ENCODE data around the gene C2CD3.

The C2CD3 gene

GRCh38 chr11:73981051-73981805, 189.6 kb downstream of the C2CD3 start:
- TF ChIP-seq CTCF (conservative IDR thresholded peaks at IDR 0.05; ENCODE audit: control insufficient read depth, insufficient read depth, low read depth, low read length), result no peak
- H3K4me3 ChIP-seq (ENCODE audit: control insufficient read depth, low read depth, low read length), result no peak overlapping the region
- no peak for DNase-seq (ENCODE audit: low read depth)

- no peak for TF ChIP-seq CTCF (conservative IDR thresholded peaks at IDR 0.05; ENCODE audit: control insufficient read depth, insufficient read depth, low read depth, low read length)
- no peak for DNase-seq (ENCODE audit: low read depth)
- no peak overlapping the region for H3K4me3 ChIP-seq (ENCODE audit: control insufficient read depth, low read depth, low read length)
Observed at GRCh38 chr11:73980001-73980961, 190.5 kb downstream of the C2CD3 start.

GRCh38 chr11:73978576-73979086, 192.2 kb downstream of the C2CD3 start:
- no peak overlapping the region for H3K4me3 ChIP-seq (ENCODE audit: control insufficient read depth, low read depth, low read length)
- DNase-seq (ENCODE audit: low read depth), result no peak

GRCh38 chr11:73977856-73978519, 192.8 kb downstream of the C2CD3 start:
- no peak for TF ChIP-seq CTCF (conservative IDR thresholded peaks at IDR 0.05; ENCODE audit: control insufficient read depth, insufficient read depth, low read depth, low read length)
- no peak for DNase-seq (ENCODE audit: low read depth)
- no peak overlapping the region for H3K4me3 ChIP-seq (ENCODE audit: control insufficient read depth, low read depth, low read length)

More at GRCh38 chr11:73978576-73979086, 192.2 kb downstream of the C2CD3 start:
- TF ChIP-seq CTCF (conservative IDR thresholded peaks at IDR 0.05; ENCODE audit: control insufficient read depth, insufficient read depth, low read depth, low read length), result no peak

- DNase-seq (ENCODE audit: low read depth), result no peak
- H3K4me3 ChIP-seq (ENCODE audit: control insufficient read depth, low read depth, low read length), result no peak overlapping the region
- TF ChIP-seq CTCF (conservative IDR thresholded peaks at IDR 0.05; ENCODE audit: control insufficient read depth, insufficient read depth, low read depth, low read length), result no peak
Observed at GRCh38 chr11:73976451-73977151, 194.2 kb downstream of the C2CD3 start.

- no peak for DNase-seq (ENCODE audit: low read depth)
- H3K4me3 ChIP-seq (ENCODE audit: control insufficient read depth, low read depth, low read length), result no peak overlapping the region
- TF ChIP-seq CTCF (conservative IDR thresholded peaks at IDR 0.05; ENCODE audit: control insufficient read depth, insufficient read depth, low read depth, low read length), result no peak
Observed at GRCh38 chr11:73975479-73975757, 195.4 kb downstream of the C2CD3 start.
